Measurements from ENCODE around the gene STK39. TPM values are rescaled to one million over a fixed set of nuclear protein-coding genes. Genes with fewer than 3 reads are reported as not detected.

STK39 gene
- total and polyA plus RNA-seq, 2 donors (not counting 1 experiment from before 2014, with no cell fraction given), result 16.7 to 30.1 TPM

- H3K4me1 ChIP-seq (ENCODE audit: control insufficient read depth, extremely low read depth, insufficient read depth, low read length), result peaks cover 5% of the 10 kb centered on the region
- no peaks in the 10 kb centered on the region for H3K27me3 ChIP-seq (ENCODE audit: control insufficient read depth, insufficient read depth, low read length)
- H3K4me2 ChIP-seq (ENCODE audit: extremely low read depth, insufficient read depth, low read length), result no peak overlapping the region
- peaks cover 28% of the 10 kb centered on the region for H3K79me2 ChIP-seq (ENCODE audit: control insufficient read depth, insufficient read depth, low read length)
- no peak overlapping the region for H3K4me3 ChIP-seq (replicated peaks in 1 of 4; ENCODE audit: control extremely low read depth in 1 of 4, insufficient read depth in 1 of 4, low read depth in 3 of 4, low read length in 4 of 4)
- H2AFZ ChIP-seq (ENCODE audit: low read length), result no peak overlapping the region
- TF ChIP-seq CTCF (conservative IDR thresholded peaks at IDR 0.05 in 1 of 2, IDR thresholded peaks at IDR 0.05 in 1 of 2; ENCODE audit: low read depth in 1 of 2, low read length in 2 of 2) (no peak), EZH2 (IDR thresholded peaks at IDR 0.05; ENCODE audit: low read length, missing control alignments) (no peak)
- no peaks in the 10 kb centered on the region for H3K9me3 ChIP-seq (ENCODE audit: control insufficient read depth, insufficient read depth, low read depth, low read length)
- no peak for DNase-seq (ENCODE audit: low read depth in 2 of 2)
- no peak overlapping the region for H3K27ac ChIP-seq (ENCODE audit: insufficient read depth, low read length)
- H4K20me1 ChIP-seq (ENCODE audit: control insufficient read depth, extremely low read depth, insufficient read depth, low read length), result no peaks in the 10 kb centered on the region
- no peak overlapping the region for H3K9ac ChIP-seq (ENCODE audit: insufficient read depth, low read length)
- peaks cover 2% of the 10 kb centered on the region for H3K36me3 ChIP-seq (ENCODE audit: control insufficient read depth, insufficient read depth, low read length)
Observed at GRCh38 chr2:168180483-168180882, 66.9 kb downstream of the STK39 start.

GRCh38 chr2:168179592-168179991 lies 67.8 kb downstream of the STK39 start:
- Histone ChIP-seq H3K4me2 (ENCODE audit: extremely low read depth, insufficient read depth, low read length) (no peak overlapping the region), H3K79me2 (ENCODE audit: control insufficient read depth, insufficient read depth, low read length) (peaks cover 30% of the 10 kb centered on the region), H3K9me3 (ENCODE audit: control insufficient read depth, insufficient read depth, low read depth, low read length) (no peaks in the 10 kb centered on the region), H3K27ac (ENCODE audit: insufficient read depth, low read length) (no peak overlapping the region), H3K36me3 (ENCODE audit: control insufficient read depth, insufficient read depth, low read length) (peaks cover 2% of the 10 kb centered on the region), H3K9ac (ENCODE audit: insufficient read depth, low read length) (no peak overlapping the region), H3K4me3 (replicated peaks in 1 of 4; ENCODE audit: control extremely low read depth in 1 of 4, insufficient read depth in 1 of 4, low read depth in 3 of 4, low read length in 4 of 4) (no peak overlapping the region), H3K27me3 (ENCODE audit: control insufficient read depth, insufficient read depth, low read length) (no peaks in the 10 kb centered on the region), H2AFZ (ENCODE audit: low read length) (no peak overlapping the region), H3K4me1 (ENCODE audit: control insufficient read depth, extremely low read depth, insufficient read depth, low read length) (peaks cover 3% of the 10 kb centered on the region), H4K20me1 (ENCODE audit: control insufficient read depth, extremely low read depth, insufficient read depth, low read length) (no peaks in the 10 kb centered on the region)
- DNase-seq (ENCODE audit: low read depth in 2 of 2), result no peak
- TF ChIP-seq CTCF (conservative IDR thresholded peaks at IDR 0.05 in 1 of 2, IDR thresholded peaks at IDR 0.05 in 1 of 2; ENCODE audit: low read depth in 1 of 2, low read length in 2 of 2), result no peak
- no peak for TF ChIP-seq EZH2 (IDR thresholded peaks at IDR 0.05; ENCODE audit: low read length, missing control alignments)

- Histone ChIP-seq H4K20me1 (ENCODE audit: control insufficient read depth, extremely low read depth, insufficient read depth, low read length) (no peaks in the 10 kb centered on the region), H3K9me3 (ENCODE audit: control insufficient read depth, insufficient read depth, low read depth, low read length) (no peaks in the 10 kb centered on the region), H3K79me2 (ENCODE audit: control insufficient read depth, insufficient read depth, low read length) (peaks cover 26% of the 10 kb centered on the region), H3K4me3 (replicated peaks in 1 of 4; ENCODE audit: control extremely low read depth in 1 of 4, insufficient read depth in 1 of 4, low read depth in 3 of 4, low read length in 4 of 4) (no peak overlapping the region), H3K27me3 (ENCODE audit: control insufficient read depth, insufficient read depth, low read length) (no peaks in the 10 kb centered on the region), H3K4me1 (ENCODE audit: control insufficient read depth, extremely low read depth, insufficient read depth, low read length) (peaks cover 3% of the 10 kb centered on the region), H3K27ac (ENCODE audit: insufficient read depth, low read length) (no peak overlapping the region), H3K36me3 (ENCODE audit: control insufficient read depth, insufficient read depth, low read length) (peaks cover 2% of the 10 kb centered on the region), H3K9ac (ENCODE audit: insufficient read depth, low read length) (no peak overlapping the region), H3K4me2 (ENCODE audit: extremely low read depth, insufficient read depth, low read length) (no peak overlapping the region), H2AFZ (ENCODE audit: low read length) (no peak overlapping the region)
- no peak for DNase-seq (ENCODE audit: low read depth in 2 of 2)
- TF ChIP-seq CTCF (conservative IDR thresholded peaks at IDR 0.05 in 1 of 2, IDR thresholded peaks at IDR 0.05 in 1 of 2; ENCODE audit: low read depth in 1 of 2, low read length in 2 of 2), result no peak
- TF ChIP-seq EZH2 (IDR thresholded peaks at IDR 0.05; ENCODE audit: low read length, missing control alignments), result no peak
Observed at GRCh38 chr2:168178520-168179324, 68.7 kb downstream of the STK39 start.

Data from fibroblast of lung (primary cell).